HL-60 (cell line): ENCODE data around the gene TUBGCP6.

Source experiments
- GABPA ChIP-seq: IDR thresholded peaks from 2 replicates; pipeline ENCODE4 v1.6.1; 2012; ENCODE audit warnings: low read depth
- POLR2AphosphoS5 ChIP-seq: IDR thresholded peaks from 2 replicates; pipeline ENCODE4 v1.6.1; 2012; ENCODE audit warnings: low read depth
- SPI1 ChIP-seq: IDR thresholded peaks from 2 replicates; pipeline ENCODE4 v1.6.1; 2012; ENCODE audit warnings: low read depth, mild to moderate bottlenecking, borderline replicate concordance
- TF ChIP-seq, protein P1 (sequence below): IDR thresholded peaks from one replicate; pipeline ENCODE4 v1.5.1; 2011; ENCODE audit warnings: low read length, control low read depth, inconsistent platforms; ENCODE audit not compliant: insufficient read depth
- TF ChIP-seq, protein P2 (sequence below): IDR thresholded peaks from 2 replicates; pipeline ENCODE4 v1.6.1; 2012; ENCODE audit warnings: low read depth; ENCODE audit not compliant: insufficient replicate concordance

DNA sequence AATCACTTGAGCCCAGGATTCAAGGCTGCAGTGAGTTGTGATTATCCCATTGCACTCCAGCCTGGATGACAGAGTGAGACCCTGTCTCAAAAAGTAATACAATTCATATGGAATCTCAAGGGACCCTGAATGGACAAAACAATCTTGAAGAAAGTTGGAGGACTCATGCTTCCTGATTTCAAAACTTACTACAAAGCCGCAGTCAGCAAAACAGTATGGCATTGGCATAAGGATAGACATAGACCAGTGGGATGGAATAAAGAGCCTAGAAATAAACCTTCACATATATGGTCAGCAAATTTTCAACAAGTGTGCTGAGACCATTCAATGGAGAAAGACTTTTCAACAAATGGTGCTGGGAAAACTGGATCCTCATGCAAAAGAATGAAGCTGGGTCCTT is 41.5 kb downstream of the TUBGCP6 start:
- TF ChIP-seq, protein P1, sequence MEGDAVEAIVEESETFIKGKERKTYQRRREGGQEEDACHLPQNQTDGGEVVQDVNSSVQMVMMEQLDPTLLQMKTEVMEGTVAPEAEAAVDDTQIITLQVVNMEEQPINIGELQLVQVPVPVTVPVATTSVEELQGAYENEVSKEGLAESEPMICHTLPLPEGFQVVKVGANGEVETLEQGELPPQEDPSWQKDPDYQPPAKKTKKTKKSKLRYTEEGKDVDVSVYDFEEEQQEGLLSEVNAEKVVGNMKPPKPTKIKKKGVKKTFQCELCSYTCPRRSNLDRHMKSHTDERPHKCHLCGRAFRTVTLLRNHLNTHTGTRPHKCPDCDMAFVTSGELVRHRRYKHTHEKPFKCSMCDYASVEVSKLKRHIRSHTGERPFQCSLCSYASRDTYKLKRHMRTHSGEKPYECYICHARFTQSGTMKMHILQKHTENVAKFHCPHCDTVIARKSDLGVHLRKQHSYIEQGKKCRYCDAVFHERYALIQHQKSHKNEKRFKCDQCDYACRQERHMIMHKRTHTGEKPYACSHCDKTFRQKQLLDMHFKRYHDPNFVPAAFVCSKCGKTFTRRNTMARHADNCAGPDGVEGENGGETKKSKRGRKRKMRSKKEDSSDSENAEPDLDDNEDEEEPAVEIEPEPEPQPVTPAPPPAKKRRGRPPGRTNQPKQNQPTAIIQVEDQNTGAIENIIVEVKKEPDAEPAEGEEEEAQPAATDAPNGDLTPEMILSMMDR, result no peak
- TF ChIP-seq, protein P2, sequence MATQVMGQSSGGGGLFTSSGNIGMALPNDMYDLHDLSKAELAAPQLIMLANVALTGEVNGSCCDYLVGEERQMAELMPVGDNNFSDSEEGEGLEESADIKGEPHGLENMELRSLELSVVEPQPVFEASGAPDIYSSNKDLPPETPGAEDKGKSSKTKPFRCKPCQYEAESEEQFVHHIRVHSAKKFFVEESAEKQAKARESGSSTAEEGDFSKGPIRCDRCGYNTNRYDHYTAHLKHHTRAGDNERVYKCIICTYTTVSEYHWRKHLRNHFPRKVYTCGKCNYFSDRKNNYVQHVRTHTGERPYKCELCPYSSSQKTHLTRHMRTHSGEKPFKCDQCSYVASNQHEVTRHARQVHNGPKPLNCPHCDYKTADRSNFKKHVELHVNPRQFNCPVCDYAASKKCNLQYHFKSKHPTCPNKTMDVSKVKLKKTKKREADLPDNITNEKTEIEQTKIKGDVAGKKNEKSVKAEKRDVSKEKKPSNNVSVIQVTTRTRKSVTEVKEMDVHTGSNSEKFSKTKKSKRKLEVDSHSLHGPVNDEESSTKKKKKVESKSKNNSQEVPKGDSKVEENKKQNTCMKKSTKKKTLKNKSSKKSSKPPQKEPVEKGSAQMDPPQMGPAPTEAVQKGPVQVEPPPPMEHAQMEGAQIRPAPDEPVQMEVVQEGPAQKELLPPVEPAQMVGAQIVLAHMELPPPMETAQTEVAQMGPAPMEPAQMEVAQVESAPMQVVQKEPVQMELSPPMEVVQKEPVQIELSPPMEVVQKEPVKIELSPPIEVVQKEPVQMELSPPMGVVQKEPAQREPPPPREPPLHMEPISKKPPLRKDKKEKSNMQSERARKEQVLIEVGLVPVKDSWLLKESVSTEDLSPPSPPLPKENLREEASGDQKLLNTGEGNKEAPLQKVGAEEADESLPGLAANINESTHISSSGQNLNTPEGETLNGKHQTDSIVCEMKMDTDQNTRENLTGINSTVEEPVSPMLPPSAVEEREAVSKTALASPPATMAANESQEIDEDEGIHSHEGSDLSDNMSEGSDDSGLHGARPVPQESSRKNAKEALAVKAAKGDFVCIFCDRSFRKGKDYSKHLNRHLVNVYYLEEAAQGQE, result no peak
- TF ChIP-seq GABPA (no peak), POLR2AphosphoS5 (no peak), SPI1 (no peak)
